HG03442 (cell line): ENCODE results near the gene LUZP2.

Source experiments
- ATAC-seq: cut with Tn5 transposase; IDR thresholded peaks from one replicate; pipeline ENCODE4 v1.9.1; 2021; ENCODE audit warnings: mild to moderate bottlenecking, moderate library complexity; ENCODE audit not compliant: unreplicated experiment

The LUZP2 gene

GRCh38 chr11:24628224-24628776, 131.4 kb downstream of the LUZP2 start:
- no peak for ATAC-seq

GRCh38 chr11:24634606-24635160, 137.8 kb downstream of the LUZP2 start:
- ATAC-seq, result no peak

GRCh38 chr11:24635588-24636290, 138.9 kb downstream of the LUZP2 start:
- ATAC-seq, result no peak

- ATAC-seq, result no peak
These were observed 139.4 kb downstream of the LUZP2 start for GRCh38 chr11:24636291-24636629.

GRCh38 chr11:24637520-24637919, 140.7 kb downstream of the LUZP2 start:
- no peak for ATAC-seq

GRCh38 chr11:24642648-24643047, 145.8 kb downstream of the LUZP2 start:
- ATAC-seq, result no peak

- ATAC-seq, result no peak
These were observed 148.7 kb downstream of the LUZP2 start for GRCh38 chr11:24645563-24645962.

- no peak for ATAC-seq
These were observed 155.0 kb downstream of the LUZP2 start for GRCh38 chr11:24651873-24652272.

- no peak for ATAC-seq
These were observed 157.0 kb downstream of the LUZP2 start for GRCh38 chr11:24653901-24654300.

- ATAC-seq, result no peak
These were observed 164.5 kb downstream of the LUZP2 start for GRCh38 chr11:24661331-24661730.

- ATAC-seq, result no peak
These were observed 167.5 kb downstream of the LUZP2 start for GRCh38 chr11:24664399-24664798.

GRCh38 chr11:24667353-24667968, 170.6 kb downstream of the LUZP2 start:
- no peak for ATAC-seq

- ATAC-seq, result no peak
These were observed 182.0 kb downstream of the LUZP2 start for GRCh38 chr11:24678703-24679348.

- no peak for ATAC-seq
These were observed 183.0 kb downstream of the LUZP2 start for GRCh38 chr11:24679821-24680351.

- ATAC-seq, result no peak
These were observed 186.7 kb downstream of the LUZP2 start for GRCh38 chr11:24683583-24683982.

- no peak for ATAC-seq
These were observed 189.0 kb downstream of the LUZP2 start for GRCh38 chr11:24685821-24686220.

GRCh38 chr11:24687531-24688147, 190.8 kb downstream of the LUZP2 start:
- no peak for ATAC-seq

GRCh38 chr11:24688981-24689380, 192.1 kb downstream of the LUZP2 start:
- no peak for ATAC-seq

GRCh38 chr11:24697522-24698111, 200.8 kb downstream of the LUZP2 start:
- no peak for ATAC-seq

- ATAC-seq, result no peak
These were observed 207.9 kb downstream of the LUZP2 start for GRCh38 chr11:24704716-24705115.

- ATAC-seq, result no peak
These were observed 208.6 kb downstream of the LUZP2 start for GRCh38 chr11:24705474-24705873.
